ENCODE data around the gene TGM2.

TGM2 gene

DNA sequence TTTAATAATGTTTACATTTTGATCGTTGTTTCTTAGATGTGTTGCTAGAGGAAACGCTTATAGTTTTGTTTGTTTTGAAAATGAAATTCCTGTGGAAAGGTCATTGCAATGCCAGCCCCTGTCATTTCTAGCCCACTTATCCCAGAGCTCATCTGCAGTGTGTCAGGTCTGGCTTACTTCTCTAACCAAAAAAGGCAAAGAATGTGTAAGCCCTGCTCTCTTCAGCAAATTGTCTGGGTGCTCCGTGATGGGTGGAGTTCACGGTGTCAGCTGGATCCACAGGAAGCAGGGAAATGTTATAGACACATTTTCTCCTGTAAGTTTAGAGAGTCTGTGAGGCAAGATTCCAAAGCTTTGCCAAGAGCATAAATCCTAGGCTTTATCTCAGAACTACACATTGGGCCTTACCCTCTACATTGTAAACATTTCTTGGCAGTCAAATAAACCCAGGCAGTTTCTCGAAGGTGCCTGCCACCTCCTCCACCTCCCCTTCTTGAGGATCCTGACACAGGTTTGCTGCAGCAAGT is 80.6 kb downstream of the TGM2 start:
- no peak for DNase-seq

DNA sequence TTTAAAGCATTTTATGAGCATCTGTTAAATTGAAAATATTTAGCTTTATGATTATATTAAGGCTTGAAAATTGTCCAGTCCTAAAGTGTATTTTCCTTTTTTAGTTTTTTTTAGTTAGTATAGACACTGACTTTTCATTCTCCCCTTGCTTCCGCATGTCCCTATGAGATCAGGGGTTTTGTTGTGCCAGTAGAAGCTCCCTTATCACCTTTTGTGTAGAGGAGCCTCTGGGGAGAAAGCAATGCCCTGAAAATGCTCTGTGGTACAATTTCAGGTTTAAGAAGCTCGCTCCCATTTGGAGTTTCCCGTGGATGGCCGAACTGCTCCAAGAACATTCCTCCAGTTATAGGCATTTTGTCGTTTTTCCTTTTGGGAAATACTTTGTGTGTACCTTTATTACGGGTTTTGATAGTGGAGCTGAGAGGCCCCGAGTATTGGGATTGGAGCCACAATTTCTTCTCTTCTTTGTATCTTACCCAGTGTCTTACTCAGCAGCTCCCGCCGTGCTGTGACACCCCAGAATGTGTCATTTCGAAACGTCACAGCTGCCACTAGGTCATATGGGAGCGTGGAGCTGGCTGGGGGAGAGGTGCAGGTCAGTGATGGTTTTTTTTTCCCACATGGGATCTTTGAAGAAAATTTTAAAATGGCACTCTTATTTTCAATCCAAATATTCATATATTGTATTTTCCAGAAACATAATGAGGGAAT is 81.6 kb downstream of the TGM2 start:
- no peak for DNase-seq

DNA sequence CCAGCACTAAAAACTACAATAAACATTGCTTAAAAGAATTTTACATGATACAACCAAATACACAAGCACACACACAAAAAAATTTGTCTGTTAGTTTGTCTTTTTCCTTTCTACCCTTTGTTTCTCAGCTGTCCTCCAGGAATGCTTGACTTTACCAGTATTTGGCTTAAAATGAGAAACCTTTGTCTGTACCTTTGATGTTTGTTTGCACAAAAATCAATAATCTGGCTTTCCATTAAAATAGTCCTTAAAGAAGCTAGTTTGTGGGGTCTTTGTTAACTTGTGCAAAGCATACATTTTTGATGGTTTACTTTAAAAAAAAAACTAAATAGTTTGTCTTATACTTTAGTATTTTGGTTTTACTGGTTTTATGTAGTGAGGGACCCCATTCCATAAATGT is 82.2 kb downstream of the TGM2 start:
- DNase-seq: no peak

DNA sequence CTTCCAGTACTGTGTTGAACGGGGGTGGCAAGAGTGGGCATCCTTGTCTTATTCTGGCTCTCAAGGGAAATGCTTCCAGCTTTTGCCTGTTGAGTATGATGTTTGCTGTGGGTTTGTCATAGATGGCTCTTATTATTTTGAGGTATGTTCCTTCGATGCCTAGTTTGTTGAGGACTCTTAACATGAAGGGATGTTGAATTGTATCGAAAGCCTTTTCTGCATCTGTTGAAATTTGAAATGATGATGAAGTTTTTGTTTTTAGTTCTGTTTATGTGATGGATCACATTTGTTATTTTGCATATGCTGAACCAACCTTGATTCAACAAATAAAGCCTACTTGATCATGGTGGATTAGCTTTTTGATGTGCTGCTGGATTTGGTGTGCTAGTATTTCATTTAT is 83.5 kb downstream of the TGM2 start:
- no peak for DNase-seq

DNA sequence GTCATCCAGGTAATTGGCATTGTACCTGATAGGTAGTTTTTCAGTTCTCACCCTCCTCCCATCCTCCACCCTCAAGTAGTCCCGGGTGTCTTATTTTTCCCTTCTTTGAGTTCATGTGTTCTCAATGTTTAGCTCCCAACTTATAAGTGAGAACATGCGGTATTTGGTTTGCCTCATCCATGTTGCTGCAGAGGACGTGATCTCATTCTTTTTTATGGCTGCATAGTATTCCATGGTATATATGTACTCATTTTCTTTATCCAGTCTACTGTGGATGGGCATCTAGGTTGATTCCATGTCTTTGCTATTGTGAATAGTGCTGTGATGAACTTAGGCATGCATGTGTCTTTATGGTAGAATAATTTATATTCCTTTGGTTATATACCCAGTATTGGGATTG is 85.7 kb downstream of the TGM2 start:
- no peak for DNase-seq

DNA sequence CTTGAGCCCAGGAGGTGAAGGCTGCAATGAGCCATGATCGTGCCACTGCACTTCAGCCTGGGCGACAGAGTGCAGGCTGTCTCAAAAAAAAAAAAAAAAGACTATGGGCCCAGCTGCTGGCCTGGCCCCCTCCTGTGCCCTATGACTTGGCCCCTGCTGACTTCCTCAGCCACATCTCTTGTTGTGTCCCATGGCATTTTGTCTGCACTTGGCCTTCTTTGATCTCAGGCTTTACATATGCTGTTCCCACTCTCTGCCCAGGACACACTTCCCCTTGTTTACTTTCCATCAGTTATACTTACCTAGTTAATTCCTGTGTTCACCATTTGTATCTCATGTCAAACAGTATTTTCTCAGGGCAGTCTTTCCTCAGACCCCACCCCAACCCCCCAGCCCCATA is 87.0 kb downstream of the TGM2 start:
- no peak for DNase-seq

All from femur (tissue), 1 donor.